GM18511 (cell line): Measurements from ENCODE around the gene PYGB.
"Not testable (repeated sequence)": the region's sequence is repeated elsewhere in the genome, so short reads cannot be mapped to it uniquely, and the experiment has no call there.

Experiments
- ATAC-seq: cut with Tn5 transposase; IDR thresholded peaks from one replicate; pipeline ENCODE4 v1.9.1; 2021; ENCODE audit warnings: mild to moderate bottlenecking, moderate library complexity; ENCODE audit not compliant: unreplicated experiment

PYGB gene

DNA sequence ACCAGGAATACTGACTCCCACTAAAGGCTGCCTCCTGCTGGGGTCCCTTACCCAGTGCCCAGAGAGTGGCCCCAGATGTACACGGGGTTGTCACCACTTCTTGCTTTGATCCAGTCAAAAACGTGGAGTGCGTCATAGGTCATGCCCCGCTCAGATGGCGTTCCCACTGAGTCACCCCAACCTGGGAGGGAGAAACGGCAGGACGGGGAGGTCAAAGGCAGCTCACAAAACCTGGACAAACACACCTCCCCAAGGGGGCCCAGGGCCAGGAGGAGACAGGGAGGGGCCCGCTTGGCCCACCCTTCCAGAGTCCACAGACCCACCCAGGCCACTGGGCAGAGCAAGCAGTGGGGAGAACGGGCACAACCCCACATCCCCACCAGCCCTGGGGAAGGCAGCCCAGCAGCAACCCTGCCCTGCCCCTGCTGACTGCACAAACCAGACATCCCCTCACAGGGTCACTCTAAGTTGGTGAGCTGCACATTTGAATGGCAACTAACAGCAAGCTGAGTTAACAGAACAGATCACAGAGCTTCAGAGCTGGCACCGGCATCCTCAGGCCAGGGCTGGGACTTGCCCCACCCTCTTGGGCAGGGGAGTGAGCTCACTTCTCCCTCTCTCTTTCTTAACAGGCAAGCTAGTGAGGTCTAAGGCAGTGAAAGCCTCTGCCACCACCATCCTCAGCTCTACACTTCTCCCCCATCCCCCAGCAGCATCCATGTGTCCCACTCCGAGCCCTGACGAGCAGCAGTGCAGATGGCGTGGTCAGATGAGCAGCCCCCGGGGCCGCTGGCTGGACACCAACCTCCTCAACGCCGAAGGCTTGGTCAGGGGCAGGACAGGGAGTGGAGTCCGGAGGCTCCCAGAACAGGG is 61.7 kb downstream of the PYGB start:
- ATAC-seq: no peak

- ATAC-seq: peak; percentile 96
Measured at GRCh38 chr20:25310268-25310920, 62.5 kb downstream of the PYGB start.

DNA sequence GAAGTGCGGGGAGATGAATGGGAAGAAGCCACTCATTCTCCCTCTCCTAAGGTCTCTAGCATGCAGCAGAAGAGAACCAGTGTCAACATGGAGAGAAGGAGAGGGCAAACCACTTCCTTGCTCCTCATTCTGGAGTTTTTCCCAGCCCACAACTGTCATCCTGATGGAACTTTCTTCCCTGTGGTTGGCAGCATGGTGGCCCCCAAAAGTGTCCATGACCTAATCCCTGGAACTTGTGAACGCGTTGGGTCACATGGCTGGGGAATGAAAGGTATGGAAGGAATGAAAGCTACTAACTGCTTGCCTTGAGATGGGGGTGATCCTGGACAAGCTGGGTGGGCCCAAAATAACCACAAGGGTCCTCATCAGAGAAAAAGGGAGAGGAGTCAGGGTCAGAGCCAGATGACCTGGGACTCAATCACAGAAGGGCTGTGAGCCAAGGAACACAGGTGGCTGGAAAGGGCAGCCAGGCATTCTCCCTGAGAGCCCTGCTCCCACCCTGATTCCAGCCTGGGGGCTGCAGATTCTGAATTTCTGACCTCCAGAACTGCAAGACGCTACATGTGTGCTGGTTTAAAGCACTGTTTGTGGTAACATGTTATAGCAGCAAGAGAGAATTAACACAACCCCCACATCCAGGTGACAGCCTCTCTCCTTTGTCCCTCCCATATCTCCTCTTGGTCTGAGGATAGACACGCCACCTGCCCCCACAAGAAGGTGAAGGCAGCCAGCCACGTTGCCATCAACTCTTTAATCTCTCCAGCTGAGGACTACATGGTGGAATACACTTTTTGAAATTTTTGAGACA is 63.2 kb downstream of the PYGB start:
- ATAC-seq: no peak

GRCh38 chr20:25312716-25313115 is 64.8 kb downstream of the PYGB start:
- ATAC-seq: not testable (repeated sequence)

DNA sequence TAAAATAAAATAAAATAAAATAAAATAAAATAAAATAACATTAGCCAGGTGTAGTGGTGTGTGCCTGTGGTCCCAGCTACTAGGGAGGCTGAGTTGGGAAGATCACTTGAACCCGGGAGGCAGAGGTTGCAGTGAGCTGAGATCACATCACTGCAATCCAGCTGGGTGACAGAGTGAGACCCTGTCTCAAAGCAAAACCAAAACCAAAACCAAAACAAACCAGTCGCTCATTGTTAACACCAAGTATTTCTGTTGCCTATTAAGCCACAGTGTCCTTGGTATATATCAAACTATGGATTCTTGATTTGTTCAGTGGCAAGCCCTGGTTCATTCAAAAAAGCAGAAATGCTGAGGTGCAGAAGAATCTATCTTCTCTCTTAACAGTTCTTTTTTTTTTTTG is 65.7 kb downstream of the PYGB start:
- ATAC-seq: no peak

GRCh38 chr20:25314497-25315417 is 66.9 kb downstream of the PYGB start:
- ATAC-seq: no peak

- no peak for ATAC-seq
Measured at GRCh38 chr20:25315418-25316210, 67.7 kb downstream of the PYGB start.

DNA sequence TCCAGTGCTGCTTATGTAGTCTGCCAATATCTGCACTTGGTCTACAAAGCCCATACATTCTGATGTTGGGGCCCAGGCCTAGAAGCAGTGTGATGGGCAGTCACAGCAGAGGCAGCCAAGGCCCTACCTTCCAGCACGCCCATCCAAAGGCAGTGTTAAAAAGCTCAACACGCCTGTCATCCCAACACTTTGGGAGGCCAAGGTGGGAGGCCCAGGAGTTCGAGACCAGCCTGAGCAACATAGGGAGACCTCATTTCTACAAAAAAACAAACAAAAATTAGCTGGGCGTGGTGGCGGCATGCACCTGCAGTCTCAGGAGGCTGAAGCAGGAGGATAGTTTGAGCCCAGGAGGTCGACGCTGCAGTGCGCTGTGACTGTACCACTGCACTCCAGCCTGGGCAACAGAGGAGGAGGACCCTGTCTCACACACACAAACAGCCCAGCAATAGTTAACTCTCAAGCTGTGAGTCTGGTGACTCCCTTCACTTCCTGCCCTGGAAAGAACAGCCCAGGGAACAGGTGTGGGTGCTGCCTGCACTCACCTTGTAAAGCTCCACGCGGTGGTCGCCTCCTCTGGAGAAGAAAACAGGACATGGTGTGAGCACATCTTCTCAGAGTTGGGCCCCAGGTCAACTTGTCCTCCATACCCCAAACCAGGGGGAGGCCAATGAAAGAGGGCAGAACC is 68.8 kb downstream of the PYGB start:
- ATAC-seq: no peak

- ATAC-seq: no peak
Measured at GRCh38 chr20:25317351-25318075, 69.6 kb downstream of the PYGB start.

DNA sequence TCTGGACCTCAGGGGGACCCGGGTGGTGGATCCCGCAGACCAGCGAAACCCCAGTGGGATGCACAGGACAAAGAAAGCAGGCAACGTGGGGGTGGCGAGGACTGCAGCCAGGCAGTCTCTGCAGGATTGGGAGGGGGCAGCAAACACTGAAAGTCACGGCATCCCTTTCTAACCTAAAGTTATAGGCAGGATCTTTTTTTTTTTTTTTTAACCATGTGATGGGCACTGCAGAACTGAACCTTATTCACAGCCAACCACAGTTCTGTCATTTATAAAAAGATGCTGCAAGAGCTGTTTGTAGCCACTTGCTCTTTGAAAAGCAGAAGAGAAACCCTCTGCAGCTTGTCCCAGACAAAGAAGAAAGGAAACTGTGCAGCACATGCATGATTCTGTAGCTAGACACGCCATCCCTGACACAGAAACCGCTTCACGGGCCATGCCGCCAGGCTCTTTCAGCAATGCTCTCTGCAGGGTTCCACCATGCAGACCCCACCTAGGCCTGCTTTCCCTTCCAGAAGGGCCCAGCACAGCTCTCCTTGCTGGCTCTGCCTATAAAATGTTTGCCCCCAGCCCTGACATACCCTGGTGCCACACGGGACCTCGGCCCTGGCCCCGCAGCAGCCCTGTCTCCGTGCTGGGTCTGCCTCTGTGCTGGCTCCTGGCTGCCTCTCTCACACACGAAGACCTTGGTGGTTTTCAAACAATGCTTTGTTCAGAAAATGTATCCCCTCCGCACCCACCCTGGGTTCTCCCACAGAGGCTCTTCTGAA is 70.8 kb downstream of the PYGB start:
- ATAC-seq: peak; percentile 94

- ATAC-seq: peak; percentile 10
Measured at GRCh38 chr20:25319241-25320034, 71.6 kb downstream of the PYGB start.

DNA sequence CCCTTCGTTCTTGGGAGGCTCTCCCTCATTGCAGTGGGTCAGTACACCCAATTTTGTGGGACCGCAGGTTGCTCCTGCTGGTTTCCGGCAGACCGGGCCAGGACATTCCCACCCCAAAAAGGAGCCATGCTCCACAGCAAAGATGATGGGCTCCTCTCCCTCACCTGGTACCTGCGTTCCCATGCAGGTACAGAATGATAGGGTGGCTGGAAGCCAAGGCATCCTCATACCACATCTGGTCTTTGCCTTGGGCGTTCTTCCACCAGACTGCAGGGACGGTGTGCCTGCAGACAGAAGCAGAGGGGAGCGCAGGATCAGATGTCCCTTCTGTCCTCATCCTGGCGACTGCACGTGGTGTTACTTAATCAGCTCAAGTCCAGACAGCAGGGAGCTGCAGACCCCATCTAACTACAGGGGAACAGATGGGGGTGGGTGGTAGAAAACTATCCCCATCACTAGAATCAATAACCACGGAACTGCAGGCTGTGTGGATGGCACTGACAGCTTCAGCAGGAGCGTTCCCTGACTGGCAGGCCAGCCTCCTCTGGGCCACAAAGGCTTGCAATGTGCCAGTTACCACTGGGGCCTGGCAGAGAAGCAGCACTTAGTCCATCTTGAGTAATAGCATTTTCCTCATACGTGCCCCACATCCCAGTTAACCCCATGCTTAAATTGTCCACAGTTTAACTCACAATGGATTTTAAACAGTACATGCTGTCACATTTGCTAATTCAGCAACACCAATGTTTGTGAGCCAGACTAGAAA is 72.3 kb downstream of the PYGB start:
- no peak for ATAC-seq

GRCh38 chr20:25321262-25321831 is 73.5 kb downstream of the PYGB start:
- ATAC-seq: no peak

DNA sequence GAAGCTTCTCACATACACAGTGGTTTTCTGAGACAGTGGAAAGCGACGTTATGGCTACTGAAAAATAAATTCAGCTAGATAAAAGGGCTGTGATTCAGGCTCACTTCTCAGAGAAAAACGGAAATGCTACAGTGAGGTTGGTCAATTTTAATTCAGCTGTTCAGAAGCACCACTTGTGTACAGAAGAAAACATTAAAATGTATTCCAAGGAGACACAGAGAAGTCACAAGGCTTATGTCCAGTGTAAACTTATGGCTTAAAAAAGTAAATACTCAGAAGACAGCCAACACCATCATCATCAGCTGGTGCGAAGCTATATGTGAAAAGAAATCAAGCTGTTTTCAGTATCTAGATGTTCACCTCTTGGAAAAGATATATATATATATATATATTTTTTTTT is 74.1 kb downstream of the PYGB start:
- no peak for ATAC-seq

DNA sequence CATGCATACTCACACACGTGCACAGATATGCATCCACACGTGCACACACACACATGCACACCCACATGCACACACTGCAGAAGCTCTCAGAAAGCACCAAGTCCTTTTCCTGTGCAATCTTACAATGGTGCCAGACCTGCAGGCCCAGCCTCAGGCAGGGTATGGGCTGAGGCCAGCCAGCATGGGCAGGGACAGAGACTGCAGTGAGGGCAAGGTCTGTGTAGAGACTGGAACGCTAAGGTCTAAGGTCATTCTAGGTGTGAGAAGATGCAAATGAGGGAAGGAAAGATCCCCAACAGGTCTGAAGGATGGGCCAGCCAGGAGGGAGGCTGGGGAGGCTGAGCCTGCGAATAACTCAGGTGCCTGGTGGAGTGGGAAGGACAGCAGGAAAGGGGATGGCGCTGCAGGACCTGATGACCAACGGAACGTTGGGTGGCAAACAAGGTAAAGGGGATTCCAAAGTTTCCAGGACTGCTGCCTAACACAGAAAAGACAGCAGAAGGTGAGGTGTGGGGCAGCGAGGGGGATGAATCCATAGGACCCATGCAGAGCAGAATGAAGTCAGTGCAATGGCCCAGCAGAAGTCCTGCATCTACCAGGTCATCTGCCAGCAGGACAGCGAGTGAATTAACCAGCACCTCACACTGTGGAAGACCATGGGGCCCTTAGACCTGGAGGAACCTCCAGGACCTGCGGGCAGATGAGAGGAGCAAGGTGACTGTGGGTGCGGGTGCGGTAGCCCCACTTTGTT is 75.8 kb downstream of the PYGB start:
- no peak for ATAC-seq
